ENCODE results near the gene APOBR. TPM values are rescaled to one million over a fixed set of nuclear protein-coding genes. Genes with fewer than 3 reads are reported as not detected.

The APOBR gene
- total and polyA plus RNA-seq, 9 of the 15 experiments (the other 6 are each of a cell fraction or from before 2014, with no cell fraction given) = 0.08 to 6.1 (median 2.8) TPM; not detected in 1

- peak; percentile 51 for TF ChIP-seq TBP (optimal IDR thresholded peaks at IDR 0.05; ENCODE audit: low read depth, low read length)
- peak; percentile 35; the same call in 1 of the 2 replicates for TF ChIP-seq TRIM28 (IDR thresholded peaks at IDR 0.05)
- TF ChIP-seq RFX7 (CRISPR knock-in tag; IDR thresholded peaks at IDR 0.05) = no peak
- TF ChIP-seq HNRNPL (IDR thresholded peaks at IDR 0.05; ENCODE audit: low read depth, low read length) = no peak
- TF ChIP-seq RAD51 (IDR thresholded peaks at IDR 0.05; ENCODE audit: borderline replicate concordance, low read depth) = peak; percentile 100
- no peak for TF ChIP-seq HDAC3 (IDR thresholded peaks at IDR 0.05; ENCODE audit: borderline replicate concordance, partially characterized antibody)
- no peak for TF ChIP-seq ZNF561 (CRISPR knock-in tag; conservative IDR thresholded peaks at IDR 0.05)
- peak; percentile 52; the same call in 1 of the 2 replicates for TF ChIP-seq E2F1 (CRISPR knock-in tag; IDR thresholded peaks at IDR 0.05)
- TF ChIP-seq L3MBTL2 (IDR thresholded peaks at IDR 0.05) = peak; percentile 94
- TF ChIP-seq SETDB1 (IDR thresholded peaks at IDR 0.05; ENCODE audit: low read length) = no peak
- peak; percentile 64 to 90; a peak in 3 of 4 replicates for TF ChIP-seq ARNT (IDR thresholded peaks at IDR 0.05)
- peak in 1 of 3 experiments; percentile 20; a peak in 1 of 6 replicates for TF ChIP-seq ZBTB11 (CRISPR knock-in tag; IDR thresholded peaks at IDR 0.05)
- TF ChIP-seq BCOR (IDR thresholded peaks at IDR 0.05) = no peak
- peak; percentile 99 for TF ChIP-seq BHLHE40 (IDR thresholded peaks at IDR 0.05; ENCODE audit: low read length)
- TF ChIP-seq CTCF (IDR thresholded peaks at IDR 0.05 in 2 of 3, conservative IDR thresholded peaks at IDR 0.05 in 1 of 3; ENCODE audit: insufficient read depth in 2 of 3, low read depth in 1 of 3, low read length in 3 of 3) = no peak; a peak in 1 of 6 replicates
- TF ChIP-seq E2F6 (IDR thresholded peaks at IDR 0.05; ENCODE audit: borderline replicate concordance in 1 of 2, extremely low read depth in 1 of 2, insufficient read depth in 1 of 2, insufficient read length in 1 of 2, low read depth in 1 of 2, low read length in 1 of 2, poor library complexity in 1 of 2, severe bottlenecking in 1 of 2) = peak; percentile 63 to 83
- TF ChIP-seq BACH1 (tag; IDR thresholded peaks at IDR 0.05) = peak; percentile 48; the same call in 1 of the 2 replicates
- TF ChIP-seq IRF9 (tag; IDR thresholded peaks at IDR 0.05) = no peak
Measured at GRCh38 chr16:28491970-28492474, 2.4 kb upstream of the APOBR start, which contains the start of gene CLN3 (continued).
